HepG2 (cell line): ENCODE data around the gene CYB5D1. TPM values are rescaled to one million over a fixed set of nuclear protein-coding genes. Genes with fewer than 3 reads are reported as not detected.

Experiments used
- ATAC-seq: fragments of 200-7000 bp; cut with Tn5 transposase; 3 replicates; pipeline ENCODE4 v1.9.1; 2020; ENCODE audit warnings: mild to moderate bottlenecking, moderate library complexity
- BruUV-seq: library from RNA; stranded (reverse); fragments of 400-500 nt; replicated peaks from 2 replicates; lab custom pipeline; 2021; lab: Mats Ljungman, UMichigan
- CTCF ChIA-PET: fragments of 300-600 bp; formaldehyde crosslinking; extraction: SDS; loops from one replicate; lab custom pipeline; 2021; ENCODE audit warnings: low total read pairs, inconsistent platforms, low intra/inter-chr PET ratio; lab: Yijun Ruan, JAX
- POLR2A ChIA-PET: fragments of 350-600 bp; sonication (Branson Sonifier 250); formaldehyde crosslinking; loops from one replicate; lab custom pipeline; 2020; ENCODE audit warnings: antibody characterized with exemption, inconsistent platforms; lab: Yijun Ruan, JAX
- DNase-seq: peaks from one replicate; pipeline ENCODE4 v3.0.0-alpha.2; 2015; ENCODE audit warnings: low spot score
- FAIRE-seq: peaks from 3 replicates; lab custom pipeline; 2011; peaks lifted over from hg19 to GRCh38; lab: Jason Lieb, UNC
- H2AFZ ChIP-seq: one replicate; pipeline ENCODE4 v1.6.1; 2011; ENCODE audit warnings: low read length, inconsistent platforms
- H3K27ac ChIP-seq: fragments of 300-600 bp; 3 replicates; pipeline ENCODE4 v1.8.0; 2011; ENCODE audit warnings: mixed run types, mild to moderate bottlenecking, mixed read lengths, low read length, inconsistent platforms; ENCODE audit not compliant: insufficient read depth; ENCODE audit errors: extremely low read length
- H3K27me3 ChIP-seq, 2 experiments: fragments of 200-600 bp in 1 of 2; 2 replicates in 1 of 2; 3 replicates in 1 of 2; pipeline versions ENCODE4 v1.6.0 to v1.8.0; 2011; ENCODE audit warnings: low read length in 2 of 2, mild to moderate bottlenecking in 2 of 2, moderate library complexity in 2 of 2, inconsistent platforms in 1 of 2; ENCODE audit not compliant: insufficient read depth in 2 of 2, control insufficient read depth in 1 of 2
- H3K36me3 ChIP-seq, 2 experiments: fragments of 200-600 bp in 1 of 2; replicated peaks in 1 of 2; 2 replicates in 1 of 2; 3 replicates in 1 of 2; pipeline versions ENCODE4 v1.5.1 to v1.8.0; 2011; ENCODE audit warnings: low read length in 2 of 2, inconsistent platforms in 1 of 2; ENCODE audit not compliant: insufficient read depth in 2 of 2, control insufficient read depth in 1 of 2
- H3K4me1 ChIP-seq: 2 replicates; pipeline ENCODE4 v1.5.1; 2012; ENCODE audit warnings: low read length, inconsistent platforms; ENCODE audit not compliant: insufficient read depth
- H3K4me2 ChIP-seq: 2 replicates; pipeline ENCODE4 v1.6.0; 2011; ENCODE audit warnings: low read depth, low read length, inconsistent platforms
- H3K4me3 ChIP-seq, 3 experiments: fragments of 200-600 bp in 1 of 3; sonication (generic), shearing (Covaris generic) in 1 of 3; replicated peaks in 1 of 3; 2 replicates each; pipeline ENCODE4 v1.5.1; 2011 to 2016; ENCODE audit warnings: low read length in 3 of 3, inconsistent platforms in 2 of 3, low read depth in 2 of 3, mild to moderate bottlenecking in 2 of 3, control low read depth in 1 of 3, mixed read lengths in 1 of 3; ENCODE audit not compliant: insufficient read depth in 1 of 3
- H3K79me2 ChIP-seq: one replicate; pipeline ENCODE4 v1.6.1; 2011; ENCODE audit warnings: low read length, inconsistent platforms; ENCODE audit not compliant: insufficient read depth
- H3K9ac ChIP-seq: 2 replicates; pipeline ENCODE4 v1.6.0; 2011; ENCODE audit warnings: mild to moderate bottlenecking, low read depth, low read length, inconsistent platforms; ENCODE audit not compliant: insufficient read depth
- H3K9me3 ChIP-seq: 2 replicates; pipeline ENCODE4 v1.5.1; 2012; ENCODE audit warnings: mild to moderate bottlenecking, low read length
- H4K20me1 ChIP-seq: 2 replicates; pipeline ENCODE4 v1.6.0; 2011; ENCODE audit warnings: inconsistent platforms, mild to moderate bottlenecking, low read length, moderate library complexity; ENCODE audit not compliant: insufficient read depth
- ATRX ChIP-seq: sonication (generic); formaldehyde crosslinking; IDR thresholded peaks from 2 replicates; pipeline ENCODE4 v1.4.0; 2020; ENCODE audit warnings: missing genetic modification reagents, borderline replicate concordance
- DDIT3 ChIP-seq: sonication (generic); formaldehyde crosslinking; IDR thresholded peaks from 2 replicates; pipeline ENCODE4 v1.4.0; 2020; ENCODE audit warnings: mild to moderate bottlenecking, missing genetic modification reagents
- FOSL2 ChIP-seq: sonication (generic); formaldehyde crosslinking; IDR thresholded peaks from 2 replicates; pipeline ENCODE4 v1.4.0; 2020; ENCODE audit warnings: missing genetic modification reagents
- HMG20A ChIP-seq: IDR thresholded peaks from 2 replicates; pipeline ENCODE4 v1.6.1; 2016; ENCODE audit warnings: borderline replicate concordance
- KAT7 ChIP-seq: IDR thresholded peaks from 2 replicates; pipeline ENCODE4 v1.6.1; 2018; ENCODE audit warnings: borderline replicate concordance, missing compliant biosample characterization
- NR3C1 ChIP-seq: sonication (generic); formaldehyde crosslinking; IDR thresholded peaks from 2 replicates; pipeline ENCODE4 v1.4.0; 2020; ENCODE audit warnings: missing genetic modification reagents
- PREB ChIP-seq: sonication (generic); formaldehyde crosslinking; IDR thresholded peaks from 2 replicates; pipeline ENCODE4 v1.4.0; 2020; ENCODE audit warnings: missing genetic modification reagents
- PRMT3 ChIP-seq: sonication (generic); formaldehyde crosslinking; IDR thresholded peaks from 2 replicates; pipeline ENCODE4 v1.8.1; 2022; ENCODE audit warnings: low read depth, mild to moderate bottlenecking, moderate library complexity, missing genetic modification reagents, borderline replicate concordance
- ZFP82 ChIP-seq: sonication (generic); formaldehyde crosslinking; IDR thresholded peaks from 2 replicates; pipeline ENCODE4 v1.5.1; 2020; ENCODE audit warnings: mild to moderate bottlenecking, missing genetic modification reagents, borderline replicate concordance
- ZNF710 ChIP-seq: sonication (generic); formaldehyde crosslinking; IDR thresholded peaks from 2 replicates; pipeline ENCODE4 v1.5.0; 2020; ENCODE audit warnings: mild to moderate bottlenecking, missing genetic modification reagents, borderline replicate concordance
- WGBS: methylation state at CpG from one replicate; pipeline ENCODE4 v1.1.6; 2017; ENCODE audit warnings: low lambda C conversion rate; 5-methylcytosine and 5-hydroxymethylcytosine counted together
- in situ Hi-C: cut with HindIII; loops from 2 replicates; pipeline ENCODE4 v1.10.0; 2017; ENCODE audit warnings: low pct_unique_long_range_greater_than_20kb; ENCODE audit not compliant: extremely low pct_ligation_motif_present
- intact Hi-C: fragments of 100-400 bp; cut with micrococcal nuclease; formaldehyde crosslinking; loops from one replicate; pipeline ENCODE4 v1.10.0; 2022; ENCODE audit not compliant: unreplicated experiment
- polyA plus RNA-seq, 8 experiments: library from polyadenylated mRNA; depleted of rRNA in 3 of 8; stranded (reverse) in 7 of 8; unstranded in 1 of 8; fragments of >200 nt; fragmentation: Illumina TruSeq in 4 of 8; extraction: Trizol in 4 of 8; gene quantifications; 2 replicates each; pipeline versions ENCODE4 v1.2.1 to v1.2.3, GENCODE V29; 2011 to 2016; ENCODE audit warnings: low read depth in 4 of 8, missing spikeins in 1 of 8, mixed read lengths in 1 of 8; ENCODE audit not compliant: insufficient read depth in 1 of 8
- total RNA-seq, 5 experiments: library from RNA; depleted of rRNA; stranded (reverse); fragments of >200 nt; fragmentation: Illumina TruSeq; extraction: Trizol; gene quantifications; 2 replicates each; pipeline ENCODE4 v1.2.3, GENCODE V29; 2016; ENCODE audit warnings: low read depth in 1 of 5

The CYB5D1 gene
- total and polyA plus RNA-seq, 2 of the 13 experiments (the other 11 are each of a cell fraction or from before 2014, with no cell fraction given), result 8.9 to 17.0 TPM

GRCh38 chr17:7817643-7817964 lies 40.2 kb upstream of the CYB5D1 start:
- BruUV-seq, result no TSS peak
- H3K27me3 ChIP-seq, result peaks cover 1 to 42% of the 10 kb centered on the region in 2 experiments; a peak in 4 of 5 replicates
- no peak overlapping the region for H2AFZ ChIP-seq
- no peaks in the 10 kb centered on the region for H3K4me1 ChIP-seq
- H3K4me3 ChIP-seq, result no peak overlapping the region
- ChIA-PET CTCF (no interaction called here), POLR2A (no interaction called here)
- no peak overlapping the region for H3K27ac ChIP-seq
- intact Hi-C loops (no loop called here), in situ Hi-C loops (no loop called here)
- no peaks in the 10 kb centered on the region for H3K9me3 ChIP-seq
- no peak overlapping the region for H3K4me2 ChIP-seq
- no peak for DNase-seq
- H3K9ac ChIP-seq, result no peak overlapping the region
- no peaks in the 10 kb centered on the region for H3K79me2 ChIP-seq
- FAIRE-seq, result no peak
- no peaks in the 10 kb centered on the region for H3K36me3 ChIP-seq
- WGBS, result 30% methylated on average over 5 of the region's 9 CpGs
- H4K20me1 ChIP-seq, result no peaks in the 10 kb centered on the region
- no peak for TF ChIP-seq FOSL2
- TF ChIP-seq ATRX (CRISPR knock-in tag), result no peak
- no peak for TF ChIP-seq DDIT3
- TF ChIP-seq KAT7 (CRISPR knock-in tag), result no peak
- no peak for TF ChIP-seq PRMT3 (CRISPR knock-in tag)
- TF ChIP-seq ZFP82, result no peak
- no peak for TF ChIP-seq PREB (CRISPR knock-in tag)
- TF ChIP-seq HMG20A (CRISPR knock-in tag), result no peak
- TF ChIP-seq NR3C1, result no peak
- TF ChIP-seq ZNF710, result no peak
- ATAC-seq, result no peak
